Dedifferentiated amniotic fluid mesenchymal stem cell (primary cell): ENCODE measurements around the gene HK1.

ENCODE experiments used
- DNase-seq: peaks from one replicate; pipeline ENCODE4 v3.0.0-alpha.2; 2016; ENCODE audit errors: extremely low spot score

HK1 gene

GRCh38 chr10:69348816-69349541 lies 70.7 kb downstream of the HK1 start:
- DNase-seq: peak; percentile 78

DNA sequence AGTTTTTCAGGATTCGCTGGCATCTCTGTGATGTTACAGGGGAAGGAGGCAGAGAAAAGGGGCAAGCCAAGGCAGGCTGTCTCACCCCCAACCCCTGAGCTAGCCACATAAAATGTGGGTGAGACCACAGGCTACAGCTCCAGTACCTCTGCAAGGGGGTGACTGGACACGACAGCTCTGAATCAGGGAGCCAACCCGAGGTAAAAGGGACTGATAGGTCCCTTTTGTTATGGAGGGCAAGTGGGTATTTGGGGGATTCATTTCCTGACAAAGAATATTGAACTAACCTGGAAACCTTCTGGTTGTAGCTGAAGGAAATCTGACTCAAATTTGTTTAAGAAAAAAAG lies 71.2 kb downstream of the HK1 start:
- DNase-seq: no peak

DNA sequence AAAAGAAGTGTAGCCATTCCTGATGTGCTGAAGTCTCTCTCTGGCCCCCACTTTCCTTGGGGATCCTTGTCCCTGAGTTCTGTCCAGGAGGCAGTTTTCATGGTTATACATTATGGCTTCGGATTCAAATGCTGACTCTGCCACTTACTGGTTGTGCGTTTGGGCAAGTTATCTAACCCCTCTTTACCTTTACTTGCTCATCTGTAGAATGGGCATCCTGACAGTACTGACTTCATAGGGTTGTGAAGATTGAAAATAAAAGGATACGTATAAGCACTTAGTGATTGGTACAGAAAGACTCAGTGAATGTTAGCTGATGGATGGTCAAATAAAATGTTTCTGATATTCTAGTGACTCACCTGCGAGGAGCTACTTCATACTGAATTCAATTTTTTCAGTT lies 73.3 kb downstream of the HK1 start:
- DNase-seq: no peak

- DNase-seq: peak; percentile 72
Observed at GRCh38 chr10:69352569-69353264, 74.4 kb downstream of the HK1 start.

DNA sequence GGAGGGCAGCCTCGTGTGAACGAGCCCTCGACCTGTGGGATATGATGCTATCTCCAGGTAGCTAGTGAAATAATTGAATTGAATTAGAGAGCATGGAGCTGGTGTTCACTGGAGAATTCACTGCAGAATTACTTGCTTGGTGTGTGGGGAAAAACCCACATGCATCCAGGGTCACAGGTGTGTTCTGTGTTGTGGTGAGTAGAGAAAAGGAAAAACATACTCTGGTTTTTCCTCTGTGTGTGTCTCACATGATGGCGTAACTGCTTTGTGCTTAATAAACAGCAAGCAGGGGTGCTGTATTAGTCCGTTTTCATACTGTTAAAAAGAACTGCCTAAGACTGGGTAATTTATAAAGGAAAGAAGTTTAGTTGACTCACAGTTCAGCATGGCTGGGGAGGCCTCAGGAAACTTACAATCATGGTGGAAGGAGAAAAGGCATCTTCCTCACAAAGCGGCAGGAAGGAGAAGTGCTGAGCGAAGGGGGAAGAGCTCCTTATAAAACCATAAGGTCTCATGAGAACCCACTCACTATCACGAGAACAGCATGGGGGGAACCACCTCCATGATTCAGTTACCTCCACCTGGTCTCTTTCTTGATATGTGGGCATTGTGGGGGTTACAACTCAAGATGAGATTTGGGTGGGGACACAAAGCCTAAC lies 75.8 kb downstream of the HK1 start:
- DNase-seq: no peak

GRCh38 chr10:69356187-69356586 lies 77.9 kb downstream of the HK1 start:
- no peak for DNase-seq

- DNase-seq: no peak
Observed at GRCh38 chr10:69358148-69358795, 80.0 kb downstream of the HK1 start.

GRCh38 chr10:69359148-69359547 lies 80.9 kb downstream of the HK1 start:
- DNase-seq: no peak

GRCh38 chr10:69359594-69359993 lies 81.3 kb downstream of the HK1 start:
- no peak for DNase-seq

DNA sequence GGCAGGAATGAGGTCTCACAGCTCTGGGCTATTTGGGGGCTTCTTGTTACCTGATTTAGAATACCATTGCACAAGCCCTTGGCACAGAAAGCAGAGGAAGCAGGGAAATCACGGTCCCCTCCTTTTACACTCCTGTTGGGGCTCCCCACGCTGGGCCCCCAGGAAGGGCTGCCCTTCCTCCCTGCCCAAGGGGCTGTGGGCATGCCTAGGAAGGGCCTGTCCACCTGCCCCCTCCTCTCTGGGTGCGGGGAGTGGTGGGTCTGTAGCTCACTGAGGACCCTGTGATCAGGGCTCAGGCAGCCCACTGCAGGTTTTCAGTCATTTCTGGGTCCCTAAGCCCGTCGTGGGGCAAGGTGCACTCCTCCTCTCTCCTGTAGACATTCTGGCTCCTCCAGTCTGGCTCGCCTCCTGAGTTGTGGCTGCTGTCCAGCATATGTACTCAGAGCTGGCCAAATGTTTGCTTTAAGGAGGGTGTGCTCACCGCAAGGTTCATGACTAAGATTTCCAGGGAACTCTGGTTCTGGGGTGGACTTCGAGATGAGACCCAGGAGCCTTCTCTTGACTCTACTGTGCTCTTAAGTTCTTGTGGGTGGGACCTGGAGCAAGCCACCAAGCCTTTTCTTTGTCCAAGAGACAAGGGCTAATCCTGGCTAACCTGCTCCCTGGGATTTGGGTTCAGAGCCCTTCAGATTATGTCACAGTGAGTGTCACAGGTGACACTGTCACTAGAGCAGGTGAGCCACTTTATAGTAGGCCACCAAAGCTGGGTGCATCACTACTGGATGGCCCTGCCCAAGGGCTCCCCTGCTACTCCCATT lies 82.4 kb downstream of the HK1 start:
- peak; percentile 77 for DNase-seq

DNA sequence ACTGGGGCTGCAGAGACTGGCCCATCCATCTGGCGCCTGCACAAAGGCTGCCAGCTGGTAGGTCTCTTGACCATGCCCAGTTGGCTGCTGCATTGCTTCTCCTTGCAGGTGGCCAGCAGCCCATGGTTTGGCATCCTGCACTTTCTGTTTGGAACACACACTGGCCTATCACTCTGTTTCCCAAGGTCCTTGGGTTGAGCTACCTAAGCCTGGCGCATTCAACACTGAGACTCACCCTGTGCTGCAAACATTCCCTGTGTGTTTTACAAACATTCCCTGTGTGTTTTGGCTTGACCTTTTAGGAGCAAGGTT lies 83.0 kb downstream of the HK1 start:
- DNase-seq: no peak

DNA sequence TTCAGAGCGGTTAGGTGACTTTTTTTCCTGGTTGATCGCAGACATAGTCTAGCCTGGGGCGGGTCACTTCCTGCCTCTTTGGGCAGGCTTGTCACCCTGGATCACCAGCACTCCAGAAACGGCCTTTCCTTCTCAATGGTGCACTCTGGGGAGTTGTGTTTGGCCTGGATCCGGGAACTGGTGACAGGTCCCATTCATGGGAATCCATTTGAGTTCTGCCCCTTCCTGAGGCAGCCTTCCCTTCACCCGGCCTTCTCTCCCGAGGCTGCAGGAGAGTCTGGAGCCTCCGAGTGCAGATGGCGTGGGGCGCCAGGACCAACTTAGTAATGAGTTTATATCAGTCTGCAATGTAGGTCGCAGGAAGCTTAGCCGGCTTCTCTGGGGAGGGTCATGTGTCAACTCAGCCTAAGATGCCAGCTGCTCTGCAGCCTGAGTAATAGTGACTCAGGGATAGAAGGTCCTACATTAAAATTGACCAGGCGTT lies 84.2 kb downstream of the HK1 start:
- DNase-seq: no peak

DNA sequence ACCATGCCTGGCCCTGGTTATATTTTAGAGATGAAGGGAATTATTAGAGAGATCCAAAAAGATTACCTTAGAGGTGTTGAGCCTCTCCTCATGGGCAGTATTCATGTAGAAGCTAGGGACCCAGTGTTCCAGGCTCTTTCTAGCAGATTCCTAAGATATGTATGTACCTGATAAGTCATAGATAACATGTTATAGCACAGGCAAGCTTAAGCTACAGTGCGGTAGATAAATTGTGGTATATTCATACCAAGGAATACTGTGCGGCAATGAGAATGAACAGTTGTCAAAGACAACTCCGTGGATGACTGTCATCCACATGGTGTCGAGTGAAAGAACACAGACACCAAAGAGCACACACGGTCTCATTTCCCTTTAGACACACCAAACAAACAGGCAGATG lies 85.4 kb downstream of the HK1 start:
- DNase-seq: no peak

DNA sequence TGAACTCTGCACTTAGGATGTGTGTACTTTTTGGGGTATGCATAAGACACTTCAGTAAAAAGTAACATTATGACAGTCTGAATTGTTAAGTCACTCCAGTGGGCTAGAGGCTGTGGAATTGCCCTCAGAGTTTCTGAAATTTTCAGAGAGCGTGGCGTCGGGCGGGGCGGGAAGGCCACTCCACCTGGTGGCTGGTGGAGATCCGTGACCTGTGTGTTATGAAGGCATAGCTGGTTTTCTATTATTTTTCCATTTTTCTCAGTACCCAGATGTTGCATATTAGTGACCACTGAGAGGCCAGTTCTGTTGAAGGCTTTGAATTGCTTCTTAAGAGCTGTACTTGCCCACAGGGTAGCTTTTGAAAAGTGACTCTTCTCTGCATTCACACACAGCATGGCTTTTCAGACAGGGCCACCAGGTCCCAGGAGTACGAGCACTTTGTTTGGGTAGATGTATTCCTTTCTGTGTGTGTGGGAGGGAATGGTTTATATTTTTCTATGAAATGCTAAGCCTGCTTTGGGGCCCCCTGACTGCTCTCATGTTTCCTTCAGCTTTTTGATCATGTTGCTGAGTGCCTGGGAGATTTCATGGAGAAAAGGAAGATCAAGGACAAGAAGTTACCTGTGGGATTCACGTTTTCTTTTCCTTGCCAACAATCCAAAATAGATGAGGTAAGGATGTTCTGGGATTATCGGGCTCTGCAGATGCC lies 86.1 kb downstream of the HK1 start:
- peak; percentile 19 for DNase-seq

- no peak for DNase-seq
Observed at GRCh38 chr10:69366738-69367137, 88.4 kb downstream of the HK1 start.

- DNase-seq: no peak
Observed at GRCh38 chr10:69367469-69367868, 89.2 kb downstream of the HK1 start.

DNA sequence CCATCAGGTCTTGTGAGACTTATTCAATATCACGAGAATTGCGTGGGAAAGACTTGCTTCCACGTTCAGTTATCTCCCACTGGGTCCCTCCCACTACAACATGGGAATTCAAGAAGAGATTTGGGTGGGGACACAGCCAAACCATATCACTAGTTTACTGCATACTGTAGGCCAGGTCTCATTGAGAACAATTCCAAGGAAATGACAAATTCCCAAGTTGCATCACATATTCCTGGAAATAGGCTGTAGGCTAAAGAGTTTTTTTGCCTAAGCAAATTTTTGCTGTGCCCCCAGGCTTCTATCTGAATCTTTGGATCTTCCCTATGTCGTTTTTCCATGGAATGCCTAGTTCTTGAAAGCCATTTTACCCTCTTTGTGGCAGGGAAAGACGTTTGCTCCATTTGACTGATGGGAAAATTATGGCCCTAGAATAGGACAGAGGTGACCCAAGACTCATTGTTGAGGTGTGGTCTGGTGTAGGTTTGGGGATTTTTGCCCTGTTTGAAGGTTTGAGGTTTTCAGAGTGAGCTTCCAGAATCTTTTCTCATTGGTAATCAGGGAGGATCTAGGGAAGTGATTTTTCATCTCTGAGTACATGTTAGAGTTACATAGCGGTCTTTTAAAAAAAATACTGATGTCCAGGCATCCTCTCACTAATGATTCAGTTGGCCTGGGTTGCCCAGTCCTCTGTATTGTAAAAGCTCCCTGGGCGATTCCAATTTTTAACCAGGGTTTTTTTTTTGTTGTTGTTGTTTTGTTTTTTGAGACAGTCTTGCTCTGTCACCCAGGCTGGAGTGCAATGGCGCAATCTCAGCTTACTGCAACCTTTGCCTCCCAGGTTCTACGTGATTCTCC lies 94.1 kb downstream of the HK1 start:
- DNase-seq: no peak

DNA sequence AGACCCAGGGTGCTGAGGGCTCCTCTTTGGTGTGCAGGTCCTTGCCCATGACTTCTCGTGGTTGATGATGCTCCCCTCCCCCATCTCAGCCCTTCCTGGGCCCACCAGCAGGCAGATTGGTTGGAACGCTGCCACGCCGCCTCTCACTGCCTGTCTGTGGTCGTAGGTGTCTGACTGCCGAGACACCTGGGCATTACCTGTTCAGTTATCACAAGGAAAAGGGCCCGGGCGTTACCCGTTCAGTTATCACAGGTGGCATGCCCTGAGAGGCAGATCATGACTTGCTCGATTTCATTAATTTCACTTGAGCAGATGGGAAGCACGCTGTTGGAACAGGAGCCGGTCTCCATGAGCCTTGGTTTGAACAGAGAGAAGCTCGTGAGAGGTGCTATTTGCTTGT lies 95.9 kb downstream of the HK1 start:
- no peak for DNase-seq

DNA sequence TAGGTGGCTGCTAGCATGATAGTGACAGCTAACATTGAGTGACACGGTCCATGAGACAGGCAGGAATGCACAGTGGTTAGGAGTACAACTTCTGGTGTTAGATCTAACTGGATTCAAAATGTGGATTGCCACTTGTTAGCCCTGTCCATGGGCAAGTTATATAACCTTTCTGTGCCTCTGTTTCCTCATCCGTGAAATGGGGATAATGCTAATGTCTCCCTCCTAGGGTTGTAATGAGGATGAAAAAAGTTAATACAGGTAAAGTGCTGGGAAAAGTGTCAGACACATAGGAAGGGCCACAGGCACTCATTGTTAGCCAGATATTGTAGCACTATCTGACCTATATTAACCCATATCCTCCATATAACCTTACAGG lies 96.6 kb downstream of the HK1 start:
- no peak for DNase-seq
